H1 (cell line): ENCODE measurements around the gene SLC2A10.

Experiments used
- CTCF ChIP-seq, 3 experiments: IDR thresholded peaks; 1 replicate in 2 of 3; 2 replicates in 1 of 3; pipeline versions ENCODE4 v1.5.1 to v1.6.1; 2011; ENCODE audit warnings: low read length in 3 of 3, mild to moderate bottlenecking in 3 of 3, inconsistent platforms in 2 of 3, low read depth in 1 of 3, moderate library complexity in 1 of 3; ENCODE audit not compliant: insufficient read depth in 1 of 3; ENCODE audit errors: control extremely low read depth in 1 of 3
- TEAD4 ChIP-seq: IDR thresholded peaks from 2 replicates; pipeline ENCODE4 v1.6.1; 2012; ENCODE audit warnings: low read depth, low read length, inconsistent platforms, mixed read lengths

- TF ChIP-seq TEAD4 (no peak), CTCF (IDR thresholded peaks at IDR 0.05; ENCODE audit: control extremely low read depth in 1 of 3, insufficient read depth in 1 of 3, low read depth in 1 of 3, low read length in 3 of 3) (no peak)
Measured at GRCh38 chr20:46713957-46714834, 4.7 kb downstream of the SLC2A10 start.
